Colon (tissue), 2 donors: Measurements from ENCODE around the gene SLC27A5.
"Not testable (repeated sequence)": the region's sequence is repeated elsewhere in the genome, so short reads cannot be mapped to it uniquely, and the experiment has no call there.

ENCODE experiments used
- FAIRE-seq: peaks from 2 replicates; lab custom pipeline; 2012; peaks lifted over from hg19 to GRCh38; lab: Jason Lieb, UNC
- donor health status: control.
- donor health status: control.

The SLC27A5 gene

GRCh38 chr19:58468216-58468839 lies 43.5 kb downstream of the SLC27A5 start:
- no peak for FAIRE-seq

GRCh38 chr19:58466760-58467589 lies 44.8 kb downstream of the SLC27A5 start, which contains the start of gene ZNF324:
Gene ZNF324, plus strand, starts transcription at chr19:58467080. Its CDS starts 2,106 bp downstream, at chr19:58469186.
- FAIRE-seq: no peak

GRCh38 chr19:58466089-58466759 lies 45.6 kb downstream of the SLC27A5 start:
- FAIRE-seq: no peak

GRCh38 chr19:58460039-58460438 lies 51.8 kb downstream of the SLC27A5 start:
- no peak for FAIRE-seq

- no peak for FAIRE-seq
These were observed 55.7 kb downstream of the SLC27A5 start for GRCh38 chr19:58456111-58456510.

- FAIRE-seq: no peak
These were observed 56.5 kb downstream of the SLC27A5 start for GRCh38 chr19:58455306-58455705.

GRCh38 chr19:58453743-58454142 lies 58.0 kb downstream of the SLC27A5 start:
- FAIRE-seq: no peak

GRCh38 chr19:58451358-58452101 lies 60.3 kb downstream of the SLC27A5 start, which contains the start of gene ZNF324B:
Gene ZNF324B, plus strand, starts transcription at chr19:58451622. Its CDS starts 2,080 bp downstream, at chr19:58453702.
- FAIRE-seq: no peak

GRCh38 chr19:58450856-58451357 lies 60.9 kb downstream of the SLC27A5 start:
- FAIRE-seq: no peak

- not testable (repeated sequence) for FAIRE-seq
These were observed 61.8 kb downstream of the SLC27A5 start for GRCh38 chr19:58449980-58450379.

GRCh38 chr19:58448860-58449259 lies 62.9 kb downstream of the SLC27A5 start:
- not testable (repeated sequence) for FAIRE-seq
